HG03460 (cell line): ENCODE measurements around the gene FRY.
"Not testable (repeated sequence)": the region's sequence is repeated elsewhere in the genome, so short reads cannot be mapped to it uniquely, and the experiment has no call there.

Experiments
- ATAC-seq: cut with Tn5 transposase; IDR thresholded peaks from one replicate; pipeline ENCODE4 v1.9.1; 2021; ENCODE audit not compliant: unreplicated experiment

The FRY gene

DNA sequence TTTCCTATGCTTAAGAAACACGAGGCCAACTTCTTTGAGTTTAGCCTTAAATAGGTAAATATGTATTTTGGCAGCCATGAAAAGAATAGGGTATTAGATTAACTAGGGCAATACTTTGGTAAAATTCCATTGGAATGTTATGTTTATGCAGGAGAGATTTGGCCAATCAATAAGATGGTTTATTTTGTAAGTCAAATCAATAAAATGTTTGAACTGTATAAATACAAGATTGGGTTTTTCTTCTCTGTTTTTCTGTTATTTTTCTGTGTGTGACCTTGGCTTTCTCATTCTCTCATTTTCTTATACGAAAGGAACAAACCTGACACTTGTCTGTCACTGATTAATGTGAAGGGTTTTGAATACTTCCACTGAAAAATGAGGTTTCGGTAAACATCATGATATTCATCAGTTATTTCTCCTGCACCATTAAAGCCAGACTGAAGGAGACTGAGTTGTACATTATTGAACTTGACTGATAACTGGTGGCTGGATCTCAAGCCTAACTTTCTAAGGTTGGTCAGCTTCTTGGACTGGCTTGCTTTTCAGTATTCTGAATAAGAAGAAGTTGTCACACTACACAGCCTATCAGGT lies 8.6 kb downstream of the FRY start:
- no peak for ATAC-seq

DNA sequence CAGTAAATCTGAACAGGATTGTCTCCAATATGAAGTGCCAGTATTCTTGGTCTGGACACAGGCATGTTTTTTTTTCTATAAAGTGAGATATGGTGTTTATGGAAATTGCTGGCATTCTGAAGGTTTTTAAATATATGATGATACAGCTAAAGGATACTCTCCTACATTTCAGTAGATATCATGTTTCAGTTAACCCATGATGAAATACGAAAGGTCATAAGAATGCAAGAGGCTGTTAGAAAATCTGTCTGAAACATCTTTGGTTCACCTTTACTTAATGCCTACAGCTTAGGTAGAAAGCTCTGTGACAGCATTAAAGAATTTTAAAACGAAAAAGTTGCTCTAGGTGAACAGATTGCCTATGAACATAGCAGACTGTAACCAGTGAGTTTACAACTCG lies 9.1 kb downstream of the FRY start:
- ATAC-seq, result no peak

DNA sequence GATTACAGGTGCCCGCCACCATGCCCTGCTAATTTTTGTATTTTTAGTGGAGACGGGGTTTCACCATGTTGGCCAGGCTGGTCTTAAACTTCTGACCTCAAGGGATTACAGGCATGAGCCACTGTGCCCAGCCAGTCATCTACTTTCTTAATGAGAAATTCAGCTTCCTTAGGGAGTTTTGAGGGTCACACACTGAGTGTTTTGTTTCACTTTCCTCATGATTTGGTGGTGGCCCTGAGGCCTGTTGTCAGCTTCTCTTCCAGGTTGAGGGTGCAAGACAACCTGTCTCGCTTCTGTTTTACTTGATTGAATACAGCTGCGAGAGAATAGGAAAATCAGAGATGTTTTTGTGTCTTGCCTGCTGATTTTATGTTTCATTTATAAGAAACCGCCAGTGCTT lies 9.9 kb downstream of the FRY start:
- peak; percentile 73 for ATAC-seq

- no peak for ATAC-seq
Observed at GRCh38 chr13:32042551-32042950, 11.0 kb downstream of the FRY start.

DNA sequence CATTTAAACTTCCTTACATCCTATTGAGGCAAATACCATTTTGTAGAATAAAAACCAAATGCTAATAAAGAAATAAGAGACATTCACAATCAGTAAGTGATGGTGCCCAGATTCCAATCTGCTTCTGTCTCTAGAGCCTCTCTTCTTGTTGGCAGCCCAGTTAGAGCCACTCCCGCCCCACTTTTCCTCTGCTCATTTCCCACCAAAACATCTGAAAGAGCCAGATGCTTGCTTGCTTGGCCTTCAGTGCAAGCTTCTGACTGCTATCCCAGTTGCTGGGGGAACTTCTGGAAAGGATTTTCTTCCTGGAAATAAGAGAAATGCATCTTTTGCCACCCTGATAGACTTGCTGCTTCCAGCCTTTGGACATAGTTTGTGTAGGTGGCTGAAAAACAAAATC lies 12.9 kb downstream of the FRY start:
- ATAC-seq, result no peak

DNA sequence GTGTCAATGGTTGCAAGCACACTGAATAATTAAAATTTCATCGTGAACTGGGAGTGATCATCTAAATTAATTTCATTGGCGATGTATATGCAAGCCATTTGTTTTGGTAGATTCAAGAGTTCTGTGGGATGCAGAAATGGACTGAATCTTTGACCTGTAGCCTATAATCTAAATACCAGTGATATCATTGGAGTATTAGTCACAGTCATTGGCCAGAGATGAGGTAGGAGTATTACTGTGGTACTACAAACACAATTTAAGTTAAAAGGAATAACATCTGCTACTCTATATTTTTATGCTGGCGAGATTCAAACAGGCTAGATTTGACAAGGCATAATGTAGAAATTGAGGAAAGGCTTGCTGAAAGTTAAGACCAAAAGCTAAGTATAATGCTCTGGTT lies 14.0 kb downstream of the FRY start:
- no peak for ATAC-seq

GRCh38 chr13:32045982-32046785 lies 14.6 kb downstream of the FRY start:
- ATAC-seq, result no peak

DNA sequence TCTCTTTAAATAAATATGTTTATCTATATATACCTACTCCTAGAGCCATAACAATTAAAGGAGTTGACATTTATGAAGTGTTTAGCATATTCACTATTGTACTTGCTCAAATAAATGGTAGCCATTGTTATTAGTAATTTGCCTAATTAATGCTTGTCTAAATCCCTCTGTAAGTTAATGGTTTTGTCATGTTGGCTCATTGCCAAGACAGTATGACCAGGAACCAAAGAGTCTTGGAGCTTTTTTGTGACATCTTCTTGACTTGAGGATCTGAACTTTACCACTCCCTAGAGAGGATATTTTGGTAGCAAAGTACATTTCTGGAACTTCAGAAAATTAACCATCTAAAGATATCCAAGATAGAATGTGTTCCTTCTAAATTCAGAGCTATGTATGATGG lies 15.5 kb downstream of the FRY start:
- no peak for ATAC-seq

- no peak for ATAC-seq
Observed at GRCh38 chr13:32047793-32048192, 16.2 kb downstream of the FRY start.

- ATAC-seq, result no peak
Observed at GRCh38 chr13:32048816-32049215, 17.2 kb downstream of the FRY start.

DNA sequence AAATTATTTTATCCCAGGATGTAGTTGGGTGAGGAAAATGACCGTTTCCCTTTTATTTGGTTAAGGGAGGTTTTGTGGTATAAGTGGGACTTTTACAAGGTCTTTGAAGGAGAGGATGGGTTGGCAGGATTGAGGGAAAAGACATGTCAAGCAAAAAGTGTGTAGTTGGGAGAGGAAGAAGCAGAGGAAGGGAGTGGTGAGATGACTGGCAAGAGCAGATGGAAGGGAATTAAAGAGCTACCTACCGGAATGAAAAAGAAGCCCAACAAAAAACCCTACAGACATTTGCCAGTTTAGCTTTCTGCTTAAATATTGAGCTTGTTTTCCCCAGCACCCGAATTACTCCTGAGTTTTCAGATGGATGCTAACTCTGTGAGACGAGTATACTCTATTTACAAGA lies 19.6 kb downstream of the FRY start:
- ATAC-seq, result no peak

DNA sequence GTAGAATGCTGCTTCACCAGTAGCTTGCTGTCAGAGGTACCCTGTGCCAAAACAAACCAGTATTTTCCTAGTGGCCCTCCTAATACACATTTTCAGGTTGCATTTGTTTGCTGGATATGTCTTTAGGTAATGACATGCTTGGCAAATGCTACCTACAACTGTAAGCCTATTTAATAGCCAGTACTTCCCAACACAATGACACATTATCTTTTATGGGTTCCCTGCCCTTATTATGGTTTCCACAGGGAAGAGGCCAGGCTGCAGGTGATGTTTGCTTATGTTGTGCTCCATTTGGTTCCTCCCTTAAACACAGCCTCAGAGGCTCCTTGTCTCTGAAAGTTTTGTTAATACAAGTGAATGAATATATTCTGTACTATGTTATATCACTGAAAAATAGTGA lies 24.7 kb downstream of the FRY start:
- ATAC-seq, result no peak

- not testable (repeated sequence) for ATAC-seq
Observed at GRCh38 chr13:32057325-32057724, 25.8 kb downstream of the FRY start.

GRCh38 chr13:32059511-32059984 lies 28.0 kb downstream of the FRY start:
- ATAC-seq, result no peak

GRCh38 chr13:32060401-32060878 lies 28.9 kb downstream of the FRY start:
- no peak for ATAC-seq

DNA sequence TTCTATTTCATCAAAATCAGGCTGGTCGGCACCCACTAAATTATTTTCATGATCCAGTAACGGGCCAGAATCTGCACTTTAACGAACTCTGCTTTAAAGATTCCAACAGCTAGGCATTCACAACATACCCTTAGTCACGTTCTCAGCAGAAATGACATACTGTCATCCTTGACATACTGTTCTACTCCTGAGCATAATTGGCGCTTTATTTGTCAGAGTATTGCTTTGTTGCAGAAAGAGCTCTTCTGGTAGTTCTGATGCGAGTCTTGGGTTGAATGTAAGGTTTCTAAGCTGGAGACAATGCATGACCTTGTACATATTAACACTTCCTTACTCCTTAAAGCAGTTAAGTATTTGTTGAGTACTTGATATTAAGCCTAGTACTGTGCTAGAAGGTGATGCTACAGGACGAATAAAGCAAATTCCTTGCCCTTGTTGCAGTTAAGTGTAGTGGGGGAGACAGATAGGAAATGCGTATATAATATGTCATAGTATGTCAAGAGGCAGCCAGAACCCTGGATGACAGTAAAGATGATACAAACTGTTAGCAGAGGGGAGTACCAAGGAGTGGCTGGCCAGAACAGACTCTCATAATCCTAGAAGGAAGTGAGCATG lies 32.2 kb downstream of the FRY start:
- no peak for ATAC-seq

DNA sequence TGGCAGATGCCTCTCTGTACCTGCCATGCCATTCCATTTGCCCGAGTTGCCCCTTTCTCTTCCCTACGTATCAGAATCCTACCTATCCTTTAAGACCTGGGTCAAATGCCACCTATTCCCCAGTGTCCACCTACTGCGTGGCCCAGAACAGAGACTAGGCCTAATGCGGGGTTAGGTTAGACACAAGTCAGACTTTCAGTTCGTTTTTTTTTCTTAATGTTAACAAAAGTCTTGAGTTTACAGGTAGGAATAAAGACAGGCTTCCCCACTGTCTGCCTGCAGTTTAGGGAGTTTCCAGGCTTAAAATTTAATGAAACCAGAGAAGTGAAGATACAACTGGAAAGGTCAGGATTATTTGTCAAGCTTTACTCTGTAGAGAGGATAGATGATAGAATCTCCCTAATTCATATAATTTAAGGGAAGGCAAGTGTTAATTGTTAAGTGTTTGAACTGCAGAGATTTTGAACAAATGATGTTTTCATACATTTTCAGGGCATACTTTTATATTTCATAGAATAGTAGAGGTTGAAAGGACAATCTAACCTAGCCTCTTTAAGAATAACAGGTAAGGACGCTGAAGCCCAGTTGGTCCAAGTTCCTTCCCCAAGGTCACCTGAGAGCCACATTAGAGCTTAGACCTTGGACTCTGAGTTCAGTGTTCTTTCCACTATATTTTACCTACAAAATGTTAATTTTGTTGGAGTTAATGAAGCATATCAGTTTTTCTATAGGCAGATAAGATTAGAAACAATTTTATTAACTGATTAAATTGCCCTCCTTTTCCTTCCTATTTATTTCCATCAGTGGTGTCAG lies 35.8 kb downstream of the FRY start:
- no peak for ATAC-seq

DNA sequence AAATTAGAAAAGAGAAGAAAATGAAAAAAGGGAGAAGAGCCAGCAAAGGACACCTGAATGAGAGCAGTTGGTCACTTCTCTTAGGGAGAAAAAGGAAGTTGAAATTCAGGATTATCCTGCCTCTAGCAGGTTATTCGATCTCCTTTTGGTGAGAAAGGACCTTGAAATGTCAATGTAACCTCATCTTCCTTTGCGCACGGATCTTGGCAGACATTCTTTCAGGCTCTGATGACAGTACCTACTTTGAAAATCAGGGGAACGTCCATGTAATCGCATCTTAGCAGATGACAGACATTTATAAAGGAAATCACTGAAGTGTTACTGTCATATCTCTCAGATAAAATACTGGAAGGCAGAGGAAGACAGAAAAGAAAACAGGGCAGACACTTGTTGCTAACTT lies 36.7 kb downstream of the FRY start:
- ATAC-seq, result no peak

DNA sequence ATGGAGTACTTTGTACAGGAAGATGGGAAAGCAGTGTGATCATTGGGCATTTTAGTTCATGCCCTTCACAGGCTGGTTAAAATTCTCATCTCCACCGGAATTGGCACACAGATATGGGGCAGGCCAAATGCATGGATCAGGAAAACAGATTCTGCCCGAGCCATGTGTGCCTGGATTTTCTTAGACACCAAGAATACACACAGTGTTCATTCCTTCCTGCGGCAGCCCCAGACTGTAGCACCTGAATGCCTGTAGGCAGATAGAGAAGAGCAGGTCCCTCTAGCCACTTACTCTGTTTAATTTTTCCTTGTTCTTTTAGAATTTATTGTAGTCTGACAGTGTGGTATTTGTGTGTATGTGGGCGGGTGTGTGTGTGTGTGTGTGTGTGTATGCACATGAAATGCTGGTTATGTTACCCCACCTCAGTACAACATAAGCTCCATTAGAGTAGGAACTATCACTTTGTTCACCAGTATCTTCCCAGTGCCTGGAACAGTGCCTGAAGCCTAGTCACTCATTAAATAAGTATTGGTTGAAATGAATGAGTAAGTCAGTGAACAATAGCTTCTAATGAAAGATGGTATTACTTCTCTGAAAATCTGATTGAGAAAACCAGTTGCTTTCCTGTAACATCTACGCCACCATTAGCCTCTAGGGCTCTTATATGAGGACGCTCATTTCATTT lies 41.7 kb downstream of the FRY start:
- ATAC-seq, result no peak

- ATAC-seq, result no peak
Observed at GRCh38 chr13:32075170-32075851, 43.7 kb downstream of the FRY start.
